Adrenal gland (tissue), 12 donors: Measurements from ENCODE around the gene ZKSCAN4. TPM values are rescaled to one million over a fixed set of nuclear protein-coding genes. Genes with fewer than 3 reads are reported as not detected.

ENCODE experiments used
- DNase-seq, 7 donors: peaks; one replicate each; pipeline ENCODE4 v3.0.0-alpha.2; 2019 to 2020
- H3K27ac ChIP-seq, 5 donors: fragments of 200-600 bp; sonication (generic) in 4 of 5; 1 replicate in 3 of 5; 2 replicates in 2 of 5; pipeline versions ENCODE4 v1.5.1 to v1.8.0; 2016 to 2020; ENCODE audit warnings: mild to moderate bottlenecking in 1 of 5
- H3K27me3 ChIP-seq: fragments of 200-600 bp; 2 replicates; pipeline ENCODE4 v1.8.0; 2021
- H3K36me3 ChIP-seq, 2 donors: fragments of 200-600 bp; replicated peaks in 1 of 2; 1 replicate in 1 of 2; 2 replicates in 1 of 2; pipeline versions ENCODE4 v1.5.1 to v1.8.0; 2018 to 2022
- H3K4me1 ChIP-seq, 2 donors: fragments of 200-600 bp; replicated peaks in 1 of 2; 1 replicate in 1 of 2; 2 replicates in 1 of 2; pipeline versions ENCODE4 v1.5.1 to v1.8.0; 2018 to 2021
- H3K4me3 ChIP-seq, 4 donors: fragments of 200-600 bp; sonication (generic) in 3 of 4; one replicate each; pipeline ENCODE4 v1.5.1; 2016 to 2018
- H3K9me3 ChIP-seq, 3 donors: fragments of 200-600 bp; sonication (generic) in 1 of 3; replicated peaks in 1 of 3; 1 replicate in 2 of 3; 2 replicates in 1 of 3; pipeline versions ENCODE4 v1.5.1 to v1.8.0; 2016 to 2021
- CTCF ChIP-seq, 6 experiments: fragments of 450-650 bp in 4 of 6; fragments of 200-600 bp in 2 of 6; sonication (generic) in 1 of 6; IDR thresholded peaks; 1 replicate in 5 of 6; 2 replicates in 1 of 6; pipeline versions ENCODE4 v1.5.1 to v1.8.0; 2016 to 2021; ENCODE audit warnings: antibody characterized with exemption in 6 of 6, mild to moderate bottlenecking in 2 of 6, moderate library complexity in 1 of 6
- POLR2A ChIP-seq, 2 donors: fragments of 450-650 bp; IDR thresholded peaks; one replicate each; pipeline ENCODE4 v1.6.1; 2017; ENCODE audit warnings: antibody characterized with exemption in 2 of 2, mild to moderate bottlenecking in 2 of 2, moderate library complexity in 1 of 2
- WGBS, 4 donors: extraction: QIAGEN DNeasy Blood & Tissue Kit in 2 of 4; methylation state at CpG; one replicate each; pipeline versions ENCODE4 v1.1.5 to v1.1.7; 2013 to 2017; 5-methylcytosine and 5-hydroxymethylcytosine counted together
- intact Hi-C, 2 donors: fragments of 100-400 bp; cut with DNase I; formaldehyde crosslinking; loops; one replicate each; pipeline versions ENCODE4 v1.14.1 to v1.15.0; 2022 to 2023
- polyA plus RNA-seq, 3 donors: library from polyadenylated mRNA; stranded (reverse); fragments of 200-250 nt in 2 of 3; fragments of 350-450 nt in 1 of 3; fragmentation: Illumina TruSeq in 1 of 3; extraction: RNeasy Lipid Tissue Mini Kit (QIAGEN cat#74804) in 1 of 3; gene quantifications; one replicate each; pipeline ENCODE4 v1.2.3, GENCODE V29; 2013 to 2014
- total RNA-seq, 9 donors: library from RNA; depleted of rRNA in 4 of 9; stranded (reverse); fragments of >200 nt in 4 of 9; fragments of 120-200 nt in 1 of 9; fragmentation: NEBNext Ultra II Directional in 1 of 9; extraction: Animal tissue kit (Norgen Biotek cat#: 25700) in 1 of 9; gene quantifications; one replicate each; pipeline versions ENCODE4 v1.1.0 to v1.2.4, GENCODE V29; 2013 to 2023
- donor health status: healthy with polysubstance abuse.
- donor health status: Bipolar disorder and iron deficiency.
- donor health status: DM: yes; HTN: yes; CAD: no.
- donor health status: DM: no; HTN: no; CAD: no.
- donor health status: DM: no; HTN: no; CAD: no.
- donor health status: DM: yes; HTN: yes; CAD: no.

The ZKSCAN4 gene
- total and polyA plus RNA-seq, 12 donors: 1.5 to 7.3 (median 4.3) TPM

- DNase-seq: no peak
- Histone ChIP-seq H3K4me1 (no peaks in the 10 kb centered on the region), H3K9me3 (no peaks in the 10 kb centered on the region), H3K36me3 (no peaks in the 10 kb centered on the region), H3K27me3 (peaks cover 72% of the 10 kb centered on the region), H3K4me3 (no peak overlapping the region), H3K27ac (no peak overlapping the region)
- TF ChIP-seq POLR2A (IDR thresholded peaks at IDR 0.05) (no peak), CTCF (IDR thresholded peaks at IDR 0.05) (no peak)
- intact Hi-C loops: no loop called here
- 10 to 15% (median 12%) methylated on average over 23 of the region's 23 CpGs for WGBS, 4 donors
These were observed 43.9 kb downstream of the ZKSCAN4 start for GRCh38 chr6:28208111-28208659.

- Histone ChIP-seq H3K27me3 (peaks cover 69% of the 10 kb centered on the region), H3K27ac (no peak overlapping the region), H3K4me3 (peak overlapping the region in 1 of 4 donors; percentile 11), H3K9me3 (no peaks in the 10 kb centered on the region), H3K36me3 (no peaks in the 10 kb centered on the region), H3K4me1 (no peaks in the 10 kb centered on the region)
- TF ChIP-seq CTCF (IDR thresholded peaks at IDR 0.05) (no peak), POLR2A (IDR thresholded peaks at IDR 0.05) (no peak)
- DNase-seq: no peak
- WGBS, 4 donors: 4 to 6% (median 5%) methylated on average over 33 to 35 of the region's 35 CpGs
- intact Hi-C loops: no loop called here
These were observed 44.5 kb downstream of the ZKSCAN4 start for GRCh38 chr6:28207510-28208110.

GRCh38 chr6:28206928-28207509, 45.0 kb downstream of the ZKSCAN4 start:
- H3K4me3 ChIP-seq: peak overlapping the region in 1 of 4 donors; percentile 11
- H3K4me1 ChIP-seq: no peaks in the 10 kb centered on the region
- DNase-seq: no peak
- no peak overlapping the region for H3K27ac ChIP-seq
- TF ChIP-seq CTCF (IDR thresholded peaks at IDR 0.05) (no peak), POLR2A (IDR thresholded peaks at IDR 0.05) (no peak)
- H3K36me3 ChIP-seq: no peaks in the 10 kb centered on the region
- H3K9me3 ChIP-seq: no peaks in the 10 kb centered on the region
- intact Hi-C loops: no loop called here
- H3K27me3 ChIP-seq: peaks cover 68% of the 10 kb centered on the region
- WGBS, 4 donors: 15 to 23% (median 17%) methylated on average over 15 of the region's 15 CpGs

- intact Hi-C loops: no loop called here
- DNase-seq: no peak
These were observed 45.5 kb downstream of the ZKSCAN4 start for GRCh38 chr6:28206527-28206926.

More at GRCh38 chr6:28206527-28206926, 45.5 kb downstream of the ZKSCAN4 start:
- H3K4me1 ChIP-seq: no peaks in the 10 kb centered on the region
- WGBS, 4 donors: 40 to 52% (median 47%) methylated on average over 3 of the region's 3 CpGs
- no peak for TF ChIP-seq POLR2A (IDR thresholded peaks at IDR 0.05)
- no peak for TF ChIP-seq CTCF (IDR thresholded peaks at IDR 0.05)
- H3K4me3 ChIP-seq: no peak overlapping the region
- peaks cover 63% of the 10 kb centered on the region for H3K27me3 ChIP-seq
- H3K9me3 ChIP-seq: no peaks in the 10 kb centered on the region
- H3K36me3 ChIP-seq: no peaks in the 10 kb centered on the region
- H3K27ac ChIP-seq: no peak overlapping the region
